ENCODE measurements around the gene SLC7A1. TPM values are rescaled to one million over a fixed set of nuclear protein-coding genes. Genes with fewer than 3 reads are reported as not detected.

The SLC7A1 gene
- total and polyA plus RNA-seq, 4 donors, result 6.6 to 53.8 (median 10.5) TPM

- ATAC-seq (ENCODE audit: insufficient read depth, low FRiP score), result no peak
- H3K9me3 ChIP-seq (ENCODE audit: control insufficient read depth in 4 of 4, insufficient read depth in 3 of 4, low read length in 3 of 4), result no peaks in the 10 kb centered on the region
- no peak for TF ChIP-seq CTCF (IDR thresholded peaks at IDR 0.05; ENCODE audit: control extremely low read depth, extremely low read depth)
Observed at GRCh38 chr13:29581666-29582065, 13.8 kb downstream of the SLC7A1 start.

GRCh38 chr13:29579094-29579493 is 16.4 kb downstream of the SLC7A1 start:
- Histone ChIP-seq H3K4me1 (ENCODE audit: control insufficient read depth in 5 of 5, insufficient read depth in 5 of 5, low read length in 5 of 5) (peaks cover 0 to 30% (median 0%) of the 10 kb centered on the region in 5 donors), H3K27me3 (ENCODE audit: control insufficient read depth in 3 of 3, insufficient read depth in 3 of 3, low read length in 2 of 3) (no peaks in the 10 kb centered on the region), H3K36me3 (ENCODE audit: control insufficient read depth in 4 of 4, insufficient read depth in 4 of 4, low read length in 4 of 4) (no peaks in the 10 kb centered on the region), H3K27ac (ENCODE audit: low read depth in 1 of 2, low read length in 1 of 2) (no peak overlapping the region), H3K4me3 (no peak overlapping the region), H3K9ac (ENCODE audit: insufficient read depth in 1 of 2, low read length in 2 of 2) (no peak overlapping the region), H3K9me3 (ENCODE audit: control insufficient read depth in 4 of 4, insufficient read depth in 3 of 4, low read length in 3 of 4) (no peaks in the 10 kb centered on the region)
- no peak for ATAC-seq (ENCODE audit: insufficient read depth, low FRiP score)
- no peak for TF ChIP-seq CTCF (IDR thresholded peaks at IDR 0.05; ENCODE audit: control extremely low read depth, extremely low read depth)
- 84 to 93% methylated on average over 8 of the region's 8 CpGs for WGBS, 2 donors
- no peak for DNase-seq

More at GRCh38 chr13:29581666-29582065, 13.8 kb downstream of the SLC7A1 start:
- WGBS, 2 donors, result 83 to 90% methylated on average over 7 of the region's 7 CpGs
- DNase-seq, result no peak
- Histone ChIP-seq H3K4me1 (ENCODE audit: control insufficient read depth in 5 of 5, insufficient read depth in 5 of 5, low read length in 5 of 5) (peaks cover 0 to 30% (median 0%) of the 10 kb centered on the region in 5 donors), H3K4me3 (no peak overlapping the region), H3K36me3 (ENCODE audit: control insufficient read depth in 4 of 4, insufficient read depth in 4 of 4, low read length in 4 of 4) (no peaks in the 10 kb centered on the region), H3K27ac (ENCODE audit: low read depth in 1 of 2, low read length in 1 of 2) (no peak overlapping the region), H3K9ac (ENCODE audit: insufficient read depth in 1 of 2, low read length in 2 of 2) (no peak overlapping the region), H3K27me3 (ENCODE audit: control insufficient read depth in 3 of 3, insufficient read depth in 3 of 3, low read length in 2 of 3) (no peaks in the 10 kb centered on the region)

- 76 to 80% methylated on average over 18 of the region's 18 CpGs for WGBS, 2 donors
- no peak for TF ChIP-seq CTCF (IDR thresholded peaks at IDR 0.05; ENCODE audit: control extremely low read depth, extremely low read depth)
- Histone ChIP-seq H3K4me1 (ENCODE audit: control insufficient read depth in 5 of 5, insufficient read depth in 5 of 5, low read length in 5 of 5) (peaks cover 0 to 30% (median 0%) of the 10 kb centered on the region in 5 donors), H3K4me3 (no peak overlapping the region), H3K9ac (ENCODE audit: insufficient read depth in 1 of 2, low read length in 2 of 2) (no peak overlapping the region), H3K27me3 (ENCODE audit: control insufficient read depth in 3 of 3, insufficient read depth in 3 of 3, low read length in 2 of 3) (no peaks in the 10 kb centered on the region), H3K36me3 (ENCODE audit: control insufficient read depth in 4 of 4, insufficient read depth in 4 of 4, low read length in 4 of 4) (no peaks in the 10 kb centered on the region), H3K9me3 (ENCODE audit: control insufficient read depth in 4 of 4, insufficient read depth in 3 of 4, low read length in 3 of 4) (no peaks in the 10 kb centered on the region), H3K27ac (ENCODE audit: low read depth in 1 of 2, low read length in 1 of 2) (no peak overlapping the region)
- ATAC-seq (ENCODE audit: insufficient read depth, low FRiP score) (no peak), DNase-seq (no peak)
Observed at GRCh38 chr13:29578300-29579085, 17.0 kb downstream of the SLC7A1 start.

All from lung (tissue), 12 donors.